ENCODE measurements around the gene SERINC5. TPM values are rescaled to one million over a fixed set of nuclear protein-coding genes. Genes with fewer than 3 reads are reported as not detected.

SERINC5 gene
- total and polyA plus RNA-seq, 2 donors (not counting 3 experiments of a cell fraction or from before 2014, with no cell fraction given), result 3.2 to 10.1 TPM

DNA sequence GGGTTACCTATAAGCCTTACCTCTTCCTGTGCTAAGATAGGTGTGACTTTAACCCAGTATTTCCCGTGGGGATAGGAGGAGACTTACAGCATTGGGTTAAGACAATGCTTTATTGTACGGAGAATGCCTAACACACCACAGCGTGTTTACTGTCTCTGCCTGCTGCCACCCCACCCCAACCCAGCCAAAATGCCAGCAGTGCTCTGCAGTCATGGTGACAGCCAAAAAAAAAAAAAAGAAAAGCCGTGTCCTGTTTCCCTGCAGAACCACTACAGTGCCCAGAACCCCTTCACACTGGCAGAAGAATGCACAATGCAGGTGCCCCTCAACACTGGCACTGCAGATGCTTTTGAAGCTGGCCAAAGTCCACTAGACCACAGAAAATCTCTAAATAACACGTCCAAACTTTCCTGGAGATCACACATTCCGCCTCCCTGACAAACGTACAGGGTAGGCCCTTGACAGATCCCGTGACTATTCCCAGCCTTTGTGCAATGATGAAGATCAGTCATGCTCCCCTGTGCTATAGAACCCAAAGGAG, 102.2 kb downstream of the SERINC5 start:
- FAIRE-seq, result no peak

More for the DNA sequence above, 102.2 kb downstream of the SERINC5 start:
- Histone ChIP-seq H3K36me3 (ENCODE audit: control insufficient read depth in 2 of 2, extremely low read depth in 1 of 2, insufficient read depth in 2 of 2, low read length in 2 of 2) (no peaks in the 10 kb centered on the region), H4K20me1 (replicated peaks; ENCODE audit: control insufficient read depth, extremely low read depth, insufficient read depth, low read length) (no peaks in the 10 kb centered on the region), H3K4me1 (ENCODE audit: control insufficient read depth, extremely low read depth, insufficient read depth, low read length) (no peaks in the 10 kb centered on the region), H3K9ac (replicated peaks; ENCODE audit: extremely low read depth, insufficient read depth, low read length) (no peak overlapping the region), H3K27me3 (ENCODE audit: control insufficient read depth in 2 of 2, insufficient read depth in 2 of 2, low read length in 2 of 2) (no peaks in the 10 kb centered on the region), H3K4me2 (ENCODE audit: insufficient read depth, low read length) (no peak overlapping the region), H3K4me3 (replicated peaks in 1 of 3; ENCODE audit: insufficient read depth in 1 of 3, low read depth in 1 of 3, low read length in 3 of 3) (no peak overlapping the region), H3K9me3 (replicated peaks; ENCODE audit: control insufficient read depth, insufficient read depth, low read length) (no peaks in the 10 kb centered on the region), H3K9me1 (replicated peaks; ENCODE audit: control insufficient read depth, extremely low read depth, insufficient read depth, low read length) (no peaks in the 10 kb centered on the region), H2AFZ (ENCODE audit: low read depth, low read length) (no peak overlapping the region), H3K27ac (ENCODE audit: insufficient read depth, low read depth, low read length) (no peak overlapping the region), H3K79me2 (ENCODE audit: control insufficient read depth, insufficient read depth, low read length) (no peaks in the 10 kb centered on the region)
- DNase-seq (ENCODE audit: low read depth, low spot score), result no peak
- intact Hi-C loops (cut with micrococcal nuclease) (no loop called here), dilution Hi-C loops (cut with MboI; ENCODE audit: extremely low pct_ligation_motif_present, low sequenced_read_pairs) (no loop called here)
- ChIA-PET CTCF (no interaction called here), POLR2A (no interaction called here)
- TF ChIP-seq POLR2A (IDR thresholded peaks at IDR 0.05; ENCODE audit: low read depth, low read length) (no peak), POLR2AphosphoS5 (IDR thresholded peaks at IDR 0.05; ENCODE audit: insufficient read depth, low read depth, low read length) (no peak), EZH2 (IDR thresholded peaks at IDR 0.05; ENCODE audit: borderline replicate concordance, low read depth, low read length, severe bottlenecking) (no peak), JUN (IDR thresholded peaks at IDR 0.05; ENCODE audit: borderline replicate concordance, insufficient read depth, insufficient read length, low read depth) (no peak), MYC (IDR thresholded peaks at IDR 0.05; ENCODE audit: low read depth, low read length) (no peak), FOS (IDR thresholded peaks at IDR 0.05; ENCODE audit: borderline replicate concordance, insufficient read depth, low read length) (no peak), GATA2 (IDR thresholded peaks at IDR 0.05; ENCODE audit: insufficient read depth, insufficient read length, low read depth, low read length) (no peak), CTCF (IDR thresholded peaks at IDR 0.05; ENCODE audit: extremely low read depth in 1 of 2, insufficient read depth in 1 of 2, low read depth in 1 of 2, low read length in 2 of 2) (no peak)
- TF ChIP-seq, protein P1, sequence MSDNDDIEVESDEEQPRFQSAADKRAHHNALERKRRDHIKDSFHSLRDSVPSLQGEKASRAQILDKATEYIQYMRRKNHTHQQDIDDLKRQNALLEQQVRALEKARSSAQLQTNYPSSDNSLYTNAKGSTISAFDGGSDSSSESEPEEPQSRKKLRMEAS (IDR thresholded peaks at IDR 0.05; ENCODE audit: insufficient read depth, insufficient read length), result no peak
- BruUV-seq (replicated peaks), result no TSS peak

Data from endothelial cell of umbilical vein (primary cell).